Naive thymus-derived CD4-positive, alpha-beta T cell (primary cell): ENCODE results near the gene MAMDC2. TPM values are rescaled to one million over a fixed set of nuclear protein-coding genes. Genes with fewer than 3 reads are reported as not detected.

Source experiments
- ATAC-seq: fragments of 150-1000 bp; cut with Tn5 transposase; 2 replicates; pipeline ENCODE4 v1.10.0; 2021; ENCODE audit warnings: mild to moderate bottlenecking, moderate library complexity
- CTCF ChIA-PET: fragments of 350-600 bp; sonication (Branson Sonifier 250); formaldehyde crosslinking; loops from one replicate; lab custom pipeline; 2021; ENCODE audit warnings: antibody characterized with exemption; lab: Charles Lee
- POLR2A ChIA-PET: fragments of 350-600 bp; sonication (Branson Sonifier 250); formaldehyde crosslinking; loops from one replicate; lab custom pipeline; 2021; ENCODE audit warnings: antibody characterized with exemption, inconsistent platforms; lab: Charles Lee
- DNase-seq, 9 donors: peaks; one replicate each; pipeline versions ENCODE4 v3.0.0 to v3.0.0-alpha.2; 2020 to 2022; ENCODE audit warnings: mixed read lengths in 1 of 9
- H3K27ac ChIP-seq: one replicate; pipeline ENCODE4 v1.7.0; 2013; ENCODE audit warnings: mild to moderate bottlenecking, low read depth, low read length, moderate library complexity
- H3K27me3 ChIP-seq, 2 donors: one replicate each; pipeline ENCODE4 v1.7.0; 2013; ENCODE audit warnings: low read length in 2 of 2, mild to moderate bottlenecking in 2 of 2, moderate library complexity in 2 of 2; ENCODE audit not compliant: control insufficient read depth in 2 of 2, insufficient read depth in 2 of 2
- H3K36me3 ChIP-seq, 3 experiments: 1 replicate in 2 of 3; 2 replicates in 1 of 3; pipeline ENCODE4 v1.7.0; 2013; ENCODE audit warnings: low read length in 3 of 3, mild to moderate bottlenecking in 3 of 3, moderate library complexity in 1 of 3; ENCODE audit not compliant: insufficient read depth in 3 of 3, control insufficient read depth in 2 of 3
- H3K4me1 ChIP-seq, 2 donors: one replicate each; pipeline ENCODE4 v1.7.0; 2013; ENCODE audit warnings: low read length in 2 of 2, mild to moderate bottlenecking in 2 of 2, moderate library complexity in 1 of 2; ENCODE audit not compliant: control insufficient read depth in 2 of 2, insufficient read depth in 2 of 2
- H3K4me3 ChIP-seq: 2 replicates; pipeline ENCODE4 v1.7.0; 2013; ENCODE audit warnings: mild to moderate bottlenecking, low read length
- H3K9me3 ChIP-seq, 3 experiments: 1 replicate in 2 of 3; 2 replicates in 1 of 3; pipeline ENCODE4 v1.7.0; 2013; ENCODE audit warnings: low read length in 3 of 3; ENCODE audit not compliant: control insufficient read depth in 2 of 3
- H3K27ac Mint-ChIP-seq, 9 donors: one replicate each; pipeline ENCODE4 v1.8.0; 2020 to 2022; ENCODE audit warnings: mixed read lengths in 9 of 9, mild to moderate bottlenecking in 8 of 9, moderate library complexity in 5 of 9, inconsistent platforms in 2 of 9
- H3K27me3 Mint-ChIP-seq, 5 donors: one replicate each; pipeline ENCODE4 v1.8.0; 2021 to 2022; ENCODE audit warnings: mixed read lengths in 5 of 5, mild to moderate bottlenecking in 1 of 5
- H3K36me3 Mint-ChIP-seq, 5 donors: one replicate each; pipeline ENCODE4 v1.8.0; 2020 to 2022; ENCODE audit warnings: mixed read lengths in 5 of 5, mild to moderate bottlenecking in 3 of 5, inconsistent platforms in 1 of 5
- H3K4me1 Mint-ChIP-seq, 7 donors: one replicate each; pipeline ENCODE4 v1.8.0; 2020 to 2022; ENCODE audit warnings: mixed read lengths in 7 of 7, mild to moderate bottlenecking in 3 of 7, inconsistent platforms in 1 of 7
- H3K4me3 Mint-ChIP-seq, 10 donors: one replicate each; pipeline ENCODE4 v1.8.0; 2020 to 2022; ENCODE audit warnings: mild to moderate bottlenecking in 10 of 10, mixed read lengths in 10 of 10, moderate library complexity in 6 of 10, inconsistent platforms in 2 of 10
- H3K9me3 Mint-ChIP-seq, 11 donors: one replicate each; pipeline ENCODE4 v1.8.0; 2020 to 2022; ENCODE audit warnings: mixed read lengths in 11 of 11, mild to moderate bottlenecking in 4 of 11, inconsistent platforms in 1 of 11, moderate library complexity in 1 of 11
- intact Hi-C, 2 donors: fragments of 100-400 bp; cut with micrococcal nuclease; formaldehyde crosslinking; loops; one replicate each; pipeline ENCODE4 v1.15.1; 2023
- polyA plus RNA-seq, 2 donors: library from polyadenylated mRNA; unstranded; fragments of 300-500 nt; fragmentation: Illumina TruSeq; gene quantifications; one replicate each; pipeline ENCODE4 v1.2.3, GENCODE V29; 2021
- total RNA-seq, 6 experiments: library from RNA in 5 of 6; stranded (reverse) in 5 of 6; gene quantifications; 1 replicate in 5 of 6; 2 replicates in 1 of 6; pipeline ENCODE4 v1.2.3 and lab custom pipeline; 2021 to 2026

The MAMDC2 gene
- total and polyA plus RNA-seq, 7 experiments from 2014 or later = 0.61 TPM; not detected in 6

DNA sequence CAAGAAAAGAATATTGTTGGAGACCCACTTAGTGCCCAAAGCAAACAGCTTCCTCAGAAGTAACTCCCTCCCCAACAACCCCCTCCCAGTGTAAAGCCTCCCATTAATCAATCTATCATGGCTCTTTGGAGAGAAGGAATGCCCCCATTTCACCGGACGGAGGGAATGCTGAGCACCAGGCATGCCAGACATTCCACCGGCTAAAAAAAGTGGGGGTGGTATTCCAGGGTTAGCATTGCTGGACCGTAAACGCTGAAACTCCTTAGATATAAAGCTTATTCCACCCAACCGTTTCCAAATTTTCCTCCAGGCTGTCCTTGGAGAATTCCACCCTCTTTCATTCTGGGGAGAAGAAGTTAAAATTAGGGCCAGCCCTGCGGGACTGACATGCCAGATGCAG, 363 bp upstream of the MAMDC2 start:
- H3K9me3 Mint-ChIP-seq = peaks cover 0 to 6% (median 1%) of the 10 kb centered on the region in 11 donors
- Histone ChIP-seq H3K27me3 (peaks cover 0 to 4% of the 10 kb centered on the region in 2 donors), H3K36me3 (no peaks in the 10 kb centered on the region), H3K27ac (no peak overlapping the region), H3K9me3 (no peaks in the 10 kb centered on the region), H3K4me3 (no peak overlapping the region), H3K4me1 (no peaks in the 10 kb centered on the region)
- ChIA-PET POLR2A (no interaction called here), CTCF (no interaction called here)
- H3K27me3 Mint-ChIP-seq = peaks cover 51 to 67% (median 66%) of the 10 kb centered on the region in 5 donors
- H3K4me3 Mint-ChIP-seq = peak overlapping the region in 1 of 10 donors; percentile 82
- peaks cover 0 to 19% (median 5%) of the 10 kb centered on the region in 7 donors for H3K4me1 Mint-ChIP-seq
- ATAC-seq = no peak
- DNase-seq = no peak
- no peak overlapping the region for H3K27ac Mint-ChIP-seq
- H3K36me3 Mint-ChIP-seq = peaks cover 0 to 5% (median 1%) of the 10 kb centered on the region in 5 donors
- intact Hi-C loops = no loop called here

DNA sequence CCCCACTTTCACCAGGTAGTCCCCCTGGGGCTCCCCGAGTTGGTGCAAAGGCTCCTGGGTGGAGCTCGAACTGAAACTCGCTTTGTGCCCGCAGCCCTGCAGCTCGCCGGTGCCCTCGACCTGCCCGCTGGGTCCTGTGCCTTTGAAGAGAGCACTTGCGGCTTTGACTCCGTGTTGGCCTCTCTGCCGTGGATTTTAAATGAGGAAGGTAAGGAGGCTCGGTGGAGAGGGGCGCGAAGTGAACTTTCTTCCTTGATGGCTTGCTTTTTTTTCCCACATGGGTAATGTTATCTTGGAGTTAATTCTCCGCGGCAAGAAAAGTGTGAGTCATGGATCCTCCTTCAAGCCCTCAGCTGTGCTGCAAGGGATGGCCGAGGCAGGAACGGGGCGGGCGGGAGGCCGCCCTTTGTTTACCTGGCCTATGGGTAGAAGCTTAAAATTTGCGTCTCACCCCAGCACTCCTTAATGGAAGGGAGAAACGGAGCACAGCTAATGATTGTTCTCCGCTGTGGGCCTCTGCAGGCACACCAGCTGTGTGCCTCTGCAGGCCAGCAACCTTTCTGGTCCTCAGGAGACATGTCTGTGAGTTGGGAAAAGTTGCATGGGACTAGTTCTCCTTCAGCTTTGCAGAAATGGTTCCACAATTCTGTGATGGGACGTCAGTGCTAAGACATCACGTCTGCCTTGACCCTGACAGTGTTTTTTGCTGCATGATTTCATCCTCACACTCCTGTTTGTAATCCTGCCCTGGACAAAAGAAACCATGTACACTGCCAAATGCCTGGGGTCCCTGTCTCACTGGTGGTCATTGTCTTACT, 1.1 kb downstream of the MAMDC2 start:
- Mint-ChIP-seq H3K27me3 (peaks cover 49 to 68% (median 66%) of the 10 kb centered on the region in 5 donors), H3K36me3 (peaks cover 0 to 4% (median 0%) of the 10 kb centered on the region in 5 donors), H3K4me1 (peaks cover 0 to 19% (median 5%) of the 10 kb centered on the region in 7 donors), H3K4me3 (peak overlapping the region; percentile 20 to 82 (median 52)), H3K9me3 (no peaks in the 10 kb centered on the region), H3K27ac (no peak overlapping the region)
- CTCF ChIA-PET = no interaction called here
- DNase-seq (no peak), ATAC-seq (peak; percentile 48)
- H3K9me3 ChIP-seq = no peaks in the 10 kb centered on the region
- H3K27ac ChIP-seq = no peak overlapping the region
- H3K4me1 ChIP-seq = no peaks in the 10 kb centered on the region
- POLR2A ChIA-PET = no interaction called here
- no peaks in the 10 kb centered on the region for H3K36me3 ChIP-seq
- intact Hi-C loops = no loop called here
- no peak overlapping the region for H3K4me3 ChIP-seq
- peaks cover 0 to 4% of the 10 kb centered on the region in 2 donors for H3K27me3 ChIP-seq

DNA sequence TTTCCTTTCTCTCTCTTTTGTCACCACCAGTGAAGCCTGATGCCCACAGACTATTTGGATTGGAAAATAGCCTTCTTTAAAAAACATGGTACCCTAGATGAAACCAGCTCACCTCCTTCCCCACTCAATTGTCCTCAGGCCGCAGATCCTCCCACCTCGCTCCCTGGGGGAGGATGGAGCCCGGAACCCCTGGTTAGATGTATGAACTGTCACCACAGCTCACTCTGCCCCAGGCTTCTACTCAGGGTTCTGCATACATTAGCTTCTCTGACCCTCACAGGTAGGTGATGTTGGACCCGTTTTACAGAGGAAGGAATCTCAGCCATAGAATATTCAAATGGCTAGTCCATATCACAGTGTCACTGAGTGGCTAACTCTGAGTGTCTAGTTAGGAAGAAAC, 1.8 kb downstream of the MAMDC2 start:
- Mint-ChIP-seq H3K4me1 (peaks cover 0 to 19% (median 5%) of the 10 kb centered on the region in 7 donors), H3K9me3 (no peaks in the 10 kb centered on the region), H3K27ac (no peak overlapping the region), H3K4me3 (peak overlapping the region in 4 of 10 donors; percentile 1 to 82 (median 58)), H3K27me3 (peaks cover 51 to 68% (median 65%) of the 10 kb centered on the region in 5 donors), H3K36me3 (peaks cover 0 to 4% (median 0%) of the 10 kb centered on the region in 5 donors)
- Histone ChIP-seq H3K27me3 (peaks cover 0 to 4% of the 10 kb centered on the region in 2 donors), H3K27ac (no peak overlapping the region), H3K4me3 (no peak overlapping the region), H3K36me3 (no peaks in the 10 kb centered on the region), H3K4me1 (no peaks in the 10 kb centered on the region), H3K9me3 (no peaks in the 10 kb centered on the region)
- no peak for DNase-seq
- ChIA-PET POLR2A (no interaction called here), CTCF (no interaction called here)
- no peak for ATAC-seq
- intact Hi-C loops = no loop called here

DNA sequence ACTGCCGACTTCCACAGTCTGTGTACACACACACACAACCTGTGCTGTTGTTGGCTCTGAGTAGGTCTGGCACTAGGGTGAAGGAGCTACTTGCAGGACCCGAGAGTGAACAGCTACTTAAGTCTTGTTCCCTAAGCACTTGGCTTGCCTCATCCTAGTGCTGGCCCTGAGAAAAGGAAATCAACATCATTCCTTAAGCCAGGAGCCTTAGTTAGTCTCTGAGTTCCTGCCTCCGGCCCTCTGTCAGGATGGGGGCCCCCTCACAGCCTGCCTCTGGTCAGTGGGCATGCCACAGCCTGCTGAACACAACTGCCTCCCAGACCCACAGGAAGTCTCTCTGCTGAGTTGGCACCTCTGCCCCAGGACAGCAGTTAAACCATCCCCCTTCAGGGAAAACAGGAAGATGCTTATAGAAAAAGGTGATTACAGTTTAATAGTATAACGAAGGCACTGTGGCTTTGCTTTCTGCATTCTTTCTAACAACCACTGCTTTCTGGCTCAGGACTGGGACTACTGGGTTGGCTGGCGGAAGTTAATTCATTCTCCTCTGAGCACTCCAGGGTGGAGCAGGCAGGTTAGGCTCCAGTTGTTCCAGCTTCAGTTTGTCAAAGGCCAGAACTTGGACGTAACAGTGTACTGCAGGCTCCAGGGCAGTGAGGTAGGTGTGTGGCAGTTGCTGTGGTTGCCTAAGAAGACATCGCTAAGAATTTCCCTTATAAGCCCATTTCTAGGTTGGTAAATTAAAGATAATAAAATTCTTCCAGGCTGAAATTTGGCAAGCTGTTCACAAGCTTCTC, 2.8 kb downstream of the MAMDC2 start:
- Histone ChIP-seq H3K4me3 (no peak overlapping the region), H3K9me3 (no peaks in the 10 kb centered on the region), H3K4me1 (no peaks in the 10 kb centered on the region), H3K27ac (no peak overlapping the region), H3K36me3 (no peaks in the 10 kb centered on the region), H3K27me3 (peaks cover 0 to 4% of the 10 kb centered on the region in 2 donors)
- DNase-seq = no peak
- POLR2A ChIA-PET = no interaction called here
- no peak overlapping the region for H3K4me3 Mint-ChIP-seq
- peaks cover 0 to 19% (median 5%) of the 10 kb centered on the region in 7 donors for H3K4me1 Mint-ChIP-seq
- H3K27me3 Mint-ChIP-seq = peaks cover 48 to 61% (median 59%) of the 10 kb centered on the region in 5 donors
- H3K27ac Mint-ChIP-seq = no peak overlapping the region
- CTCF ChIA-PET = no interaction called here
- H3K36me3 Mint-ChIP-seq = peaks cover 0 to 3% (median 0%) of the 10 kb centered on the region in 5 donors
- intact Hi-C loops = no loop called here
- ATAC-seq = no peak
- no peaks in the 10 kb centered on the region for H3K9me3 Mint-ChIP-seq

DNA sequence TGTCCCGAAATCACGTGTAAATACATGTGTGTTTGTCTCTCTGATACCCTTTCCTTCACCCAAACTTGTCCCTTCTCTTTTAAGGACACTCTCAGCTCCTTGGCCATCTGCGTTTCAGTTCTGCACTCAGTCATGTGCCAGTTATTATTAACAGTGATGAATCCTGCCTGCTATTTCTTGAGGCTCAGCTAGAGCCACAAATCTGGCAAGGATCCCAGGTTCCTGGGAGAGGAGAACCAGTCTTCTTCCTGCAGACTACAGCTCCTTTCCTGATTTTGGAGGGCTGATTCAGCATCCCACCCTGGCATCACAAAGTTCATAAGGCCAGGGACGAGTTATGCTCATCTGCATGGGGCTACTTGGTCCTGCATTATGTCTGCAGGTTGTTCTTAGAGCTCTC, 5.6 kb downstream of the MAMDC2 start:
- no peak overlapping the region for H3K27ac Mint-ChIP-seq
- Histone ChIP-seq H3K9me3 (no peaks in the 10 kb centered on the region), H3K4me3 (no peak overlapping the region), H3K36me3 (no peaks in the 10 kb centered on the region), H3K4me1 (no peaks in the 10 kb centered on the region), H3K27me3 (peaks cover 0 to 4% of the 10 kb centered on the region in 2 donors), H3K27ac (no peak overlapping the region)
- H3K27me3 Mint-ChIP-seq = peaks cover 31 to 52% (median 50%) of the 10 kb centered on the region in 5 donors
- ChIA-PET CTCF (no interaction called here), POLR2A (no interaction called here)
- peaks cover 0 to 13% (median 5%) of the 10 kb centered on the region in 7 donors for H3K4me1 Mint-ChIP-seq
- DNase-seq (no peak), ATAC-seq (no peak)
- H3K36me3 Mint-ChIP-seq = no peaks in the 10 kb centered on the region
- H3K9me3 Mint-ChIP-seq = peaks cover 0 to 1% (median 0%) of the 10 kb centered on the region in 11 donors
- intact Hi-C loops = no loop called here
- H3K4me3 Mint-ChIP-seq = no peak overlapping the region

DNA sequence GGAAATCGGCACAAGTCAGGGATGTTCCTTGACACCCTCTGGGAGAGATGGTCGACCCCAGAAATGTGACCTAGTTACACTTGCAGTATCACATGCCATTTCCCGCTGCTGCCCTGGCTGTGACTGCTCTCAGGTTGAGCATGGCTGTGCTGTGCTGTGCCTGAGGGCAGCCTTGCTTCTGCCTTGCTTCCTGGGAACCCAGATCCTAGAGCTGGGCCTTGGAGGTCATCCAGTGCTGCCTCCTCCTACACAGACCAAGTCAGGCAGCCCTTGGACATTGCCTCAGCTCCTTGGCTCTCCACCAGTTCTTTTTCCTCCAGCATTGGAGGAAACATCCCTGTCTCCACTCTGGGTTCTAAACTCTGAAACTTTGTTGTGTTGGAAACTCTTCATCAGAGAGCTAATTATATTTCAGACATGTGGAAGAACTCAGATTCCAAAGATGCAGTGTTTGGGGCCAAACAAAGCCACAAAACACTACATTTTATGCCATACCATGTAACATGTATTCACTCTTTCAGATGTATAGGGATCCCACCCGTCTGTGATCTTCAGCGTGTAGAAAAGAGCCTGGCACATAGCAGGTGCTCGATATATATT, 6.1 kb downstream of the MAMDC2 start:
- ChIA-PET CTCF (no interaction called here), POLR2A (no interaction called here)
- Mint-ChIP-seq H3K9me3 (peaks cover 0 to 1% (median 0%) of the 10 kb centered on the region in 11 donors), H3K27ac (no peak overlapping the region), H3K27me3 (peaks cover 26 to 49% (median 46%) of the 10 kb centered on the region in 5 donors), H3K4me1 (peaks cover 0 to 8% (median 1%) of the 10 kb centered on the region in 7 donors), H3K4me3 (no peak overlapping the region), H3K36me3 (no peaks in the 10 kb centered on the region)
- ATAC-seq (no peak), DNase-seq (no peak)
- Histone ChIP-seq H3K9me3 (no peaks in the 10 kb centered on the region), H3K4me3 (no peak overlapping the region), H3K4me1 (no peaks in the 10 kb centered on the region), H3K27me3 (no peaks in the 10 kb centered on the region), H3K36me3 (no peaks in the 10 kb centered on the region), H3K27ac (no peak overlapping the region)
- intact Hi-C loops = no loop called here
